GM23248 (cell line): ENCODE results near the gene PPP1R12A.

Experiments
- EZH2 ChIP-seq: fragments of 200-600 bp; sonication (generic); IDR thresholded peaks from 2 replicates; pipeline ENCODE4 v1.6.1; 2018; ENCODE audit warnings: antibody characterized with exemption, mild to moderate bottlenecking; ENCODE audit not compliant: insufficient read depth, poor library complexity, severe bottlenecking
- EZH2phosphoT487 ChIP-seq: fragments of 200-600 bp; sonication (generic); IDR thresholded peaks from 2 replicates; pipeline ENCODE4 v1.6.1; 2018; ENCODE audit warnings: antibody characterized with exemption, moderate library complexity, mild to moderate bottlenecking, low read depth; ENCODE audit not compliant: insufficient read depth

DNA sequence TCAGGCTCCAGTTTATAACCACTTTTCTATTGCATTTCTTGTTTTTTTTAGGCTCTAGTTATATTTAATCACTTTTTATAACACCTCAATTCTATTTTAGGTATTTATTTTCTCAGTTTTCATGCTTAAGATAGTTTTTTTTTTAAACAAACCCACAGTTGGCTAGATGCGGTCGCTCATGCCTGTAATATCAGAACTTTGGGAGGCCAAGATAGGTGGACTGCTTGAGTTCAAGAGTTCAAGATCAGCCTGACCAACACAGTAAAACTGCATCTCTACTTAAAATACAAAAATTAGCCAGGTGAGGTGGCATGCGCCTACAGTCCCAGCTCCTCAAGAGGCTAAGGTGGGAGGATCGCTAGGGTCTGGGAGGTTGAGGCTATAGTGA lies 93.0 kb downstream of the PPP1R12A start:
- TF ChIP-seq EZH2phosphoT487 (no peak), EZH2 (no peak)
